Measurements from ENCODE around the gene PACRG.

PACRG gene

DNA sequence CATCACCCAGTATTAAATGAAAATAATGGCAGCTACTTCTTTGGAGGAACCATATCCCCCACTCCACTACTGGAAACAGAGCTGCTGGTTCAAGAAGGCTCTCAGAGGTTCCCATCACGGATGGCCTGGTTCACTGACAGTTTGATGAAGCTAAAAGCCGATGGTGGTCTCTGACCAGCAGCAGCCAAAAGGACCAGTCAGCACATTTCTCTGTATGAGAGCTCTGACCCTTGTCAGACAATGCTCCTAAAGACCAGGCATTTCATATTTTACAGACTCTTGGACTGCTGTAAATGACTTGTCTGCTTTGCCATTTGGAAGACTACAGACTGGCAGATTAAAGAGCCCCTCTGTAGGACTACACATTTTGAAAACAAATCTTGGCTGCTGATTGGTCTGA is 16.8 kb upstream of the PACRG start:
- DNase-seq: no peak

DNA sequence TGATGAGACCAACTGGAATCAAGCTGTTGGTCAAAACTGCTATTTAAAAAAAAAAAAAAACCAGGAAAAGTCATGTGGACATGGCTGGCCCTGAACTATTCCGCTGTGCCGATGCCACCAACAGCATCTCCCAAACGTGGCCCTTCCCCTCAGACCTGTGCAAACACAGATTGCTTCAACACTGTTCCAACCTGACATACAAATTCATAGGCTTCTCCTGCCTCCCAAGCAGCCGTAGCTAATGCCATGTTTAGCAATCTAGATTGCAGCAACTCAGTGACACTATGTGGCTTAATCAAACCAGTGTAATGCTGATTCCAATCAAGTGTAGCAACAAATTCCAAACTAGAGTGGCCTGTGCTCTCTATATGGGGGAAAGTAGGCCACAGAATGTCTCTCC is 16.4 kb upstream of the PACRG start:
- DNase-seq: no peak

DNA sequence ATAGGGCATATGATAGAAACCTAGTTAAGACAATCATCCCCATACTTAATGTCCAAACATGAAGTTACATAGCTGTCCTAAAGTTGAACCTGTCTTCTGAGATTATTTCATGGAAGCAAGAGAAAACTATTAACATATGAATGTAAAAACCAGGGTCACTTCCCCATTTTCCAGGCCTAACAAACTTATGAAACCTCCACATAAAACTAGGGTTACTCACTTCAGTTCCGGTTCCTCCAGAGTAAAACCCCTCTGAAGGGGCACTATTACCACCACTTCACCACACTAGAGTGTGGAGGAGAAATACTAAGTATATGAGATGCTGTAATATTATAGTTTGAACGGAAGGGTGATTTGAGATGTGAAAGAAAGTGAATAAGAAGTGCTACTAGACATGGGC is 15.1 kb upstream of the PACRG start:
- no peak for DNase-seq

DNA sequence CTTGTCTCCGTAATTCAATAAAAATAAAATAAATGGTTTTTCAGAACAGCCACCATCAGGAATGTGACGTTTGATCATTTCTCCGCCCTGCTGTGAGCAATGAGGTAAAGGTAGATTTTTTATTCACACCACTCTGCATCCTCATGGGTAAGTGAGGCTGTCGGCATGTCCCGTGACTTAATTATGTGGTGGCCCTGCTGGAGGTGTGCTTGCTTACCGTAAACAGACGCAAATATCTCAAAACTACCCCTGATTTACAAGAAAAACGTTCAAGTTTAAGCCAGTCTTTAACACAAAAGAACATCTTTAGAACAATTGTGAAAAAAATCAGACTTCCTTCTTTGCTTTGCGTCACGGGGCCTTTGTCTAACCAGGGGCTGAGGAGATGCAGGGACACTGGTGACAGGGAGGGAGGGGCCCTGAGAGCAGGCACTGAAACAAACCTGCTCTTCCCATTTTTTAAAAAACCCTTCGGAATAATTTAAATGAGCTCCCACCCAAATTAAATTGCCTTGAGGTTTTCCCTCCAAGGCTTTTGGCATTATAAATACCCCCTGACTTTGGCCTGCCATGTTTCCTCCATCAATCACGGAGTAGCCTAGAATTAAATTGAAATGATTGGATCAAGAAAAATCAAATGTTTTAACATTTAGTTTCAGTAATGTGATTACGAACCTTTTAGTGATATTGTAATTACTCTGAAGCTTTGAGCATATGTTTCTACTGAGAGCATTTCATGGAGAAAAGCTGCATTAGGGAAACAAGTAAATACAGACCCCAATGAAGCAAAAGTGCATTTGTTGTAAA is 13.6 kb upstream of the PACRG start:
- DNase-seq: no peak

DNA sequence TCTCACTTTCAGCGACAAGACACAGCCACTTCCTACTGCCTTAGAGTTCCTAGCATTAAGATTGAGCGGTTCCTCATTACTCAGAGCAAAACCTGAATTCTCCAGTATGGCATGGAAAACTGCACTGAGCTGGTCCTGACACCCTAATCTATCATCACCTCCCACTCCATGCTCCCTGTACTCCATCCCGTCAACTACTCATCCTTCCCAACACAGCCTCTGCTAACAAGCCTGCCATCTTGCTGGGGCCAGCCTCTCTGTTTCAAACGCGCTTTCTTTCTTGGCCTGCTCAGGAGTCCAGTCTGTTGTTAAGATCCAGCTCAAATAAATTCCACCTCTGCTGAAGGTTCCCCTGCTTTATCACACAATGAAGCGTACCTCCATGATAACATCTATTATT is 12.2 kb upstream of the PACRG start:
- DNase-seq: no peak

DNA sequence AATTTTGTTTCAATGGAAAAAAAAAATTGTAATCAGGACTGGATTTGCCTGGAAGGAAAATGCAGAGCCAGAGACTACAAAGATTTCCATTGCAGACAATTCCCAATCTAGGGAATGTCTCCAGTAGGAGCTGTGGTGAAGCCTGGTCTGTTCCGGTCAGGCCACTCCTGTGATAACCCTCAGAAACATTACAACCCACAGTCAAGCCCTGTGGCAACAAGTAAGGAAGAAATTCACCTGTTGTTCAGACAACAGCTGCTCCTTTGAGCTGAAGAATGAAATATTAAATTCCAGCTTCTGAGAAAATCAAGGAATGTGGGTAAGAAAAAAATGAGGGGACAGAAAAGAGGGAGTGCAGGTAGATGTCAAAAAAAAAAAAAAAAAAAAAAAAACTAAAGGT is 8.2 kb upstream of the PACRG start:
- no peak for DNase-seq

DNA sequence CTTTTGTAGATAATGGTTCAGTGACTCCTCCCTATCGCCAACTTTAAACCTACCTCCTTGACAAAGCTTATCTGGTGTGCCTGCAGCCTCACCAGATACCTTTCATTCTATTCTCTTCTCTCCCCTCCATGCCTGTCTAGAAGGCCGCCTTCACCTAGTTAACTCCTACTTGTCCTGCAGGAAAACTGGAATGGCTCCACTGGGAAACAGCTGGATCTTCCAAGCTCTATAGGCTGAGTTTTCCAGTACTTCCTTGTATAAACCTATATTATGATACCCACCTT is 6.4 kb upstream of the PACRG start:
- DNase-seq: no peak

DNA sequence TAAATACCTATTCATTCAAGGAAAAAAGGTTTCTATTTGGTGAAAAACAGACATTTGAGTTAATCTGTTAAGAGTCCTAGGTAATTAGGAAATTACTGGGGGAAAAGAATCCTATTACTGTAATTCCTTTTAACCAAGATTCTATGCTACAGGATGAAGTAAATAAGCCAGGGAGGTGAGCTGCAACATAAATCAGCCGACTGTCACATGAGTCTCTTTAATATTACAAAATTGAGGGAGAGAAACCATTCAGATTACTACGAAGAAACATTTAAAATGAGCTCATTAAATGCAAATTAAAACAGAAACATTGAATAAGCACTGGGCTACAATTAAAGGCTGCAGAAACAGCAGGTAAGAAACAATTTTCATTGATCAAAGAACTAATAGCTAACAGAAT is 5.5 kb upstream of the PACRG start:
- DNase-seq: no peak

DNA sequence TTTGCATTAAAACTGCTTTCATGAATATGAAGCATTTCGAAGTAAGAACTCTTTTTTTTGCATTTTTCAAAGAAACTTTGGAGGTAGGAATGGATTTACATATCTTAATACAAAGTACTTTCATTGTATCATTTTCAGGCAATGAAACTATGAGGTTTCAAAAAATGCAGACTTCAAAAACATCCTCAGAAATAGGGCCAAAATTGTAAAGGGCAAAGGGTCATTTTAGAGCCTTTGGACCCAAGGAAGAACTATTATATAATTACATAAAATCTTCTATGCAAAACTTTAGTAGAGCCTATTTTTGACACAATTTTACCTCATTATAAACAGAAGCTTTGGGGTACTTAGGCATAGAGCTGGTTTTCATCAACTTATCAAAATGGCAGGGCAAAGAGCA is 5.1 kb upstream of the PACRG start:
- DNase-seq: no peak

DNA sequence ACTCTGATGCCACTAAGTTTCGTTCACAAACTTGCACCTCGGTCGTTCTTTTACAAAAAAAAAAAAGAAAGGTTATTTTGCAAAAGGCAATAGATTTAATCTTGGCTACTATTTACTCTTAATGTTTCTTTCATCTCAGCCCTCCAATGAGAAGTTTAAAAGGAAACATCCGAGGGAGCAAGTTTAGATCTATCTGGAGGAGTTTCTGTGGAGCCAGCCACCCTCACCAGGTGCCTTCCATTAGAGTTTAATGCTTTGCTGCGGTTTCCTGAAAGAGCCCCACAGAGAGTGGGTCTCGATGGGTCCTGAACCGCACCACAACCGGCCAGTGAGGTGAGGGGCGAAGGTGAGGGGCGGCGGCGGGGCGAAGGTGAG is 840 bp upstream of the PACRG start:
- no peak for DNase-seq

DNA sequence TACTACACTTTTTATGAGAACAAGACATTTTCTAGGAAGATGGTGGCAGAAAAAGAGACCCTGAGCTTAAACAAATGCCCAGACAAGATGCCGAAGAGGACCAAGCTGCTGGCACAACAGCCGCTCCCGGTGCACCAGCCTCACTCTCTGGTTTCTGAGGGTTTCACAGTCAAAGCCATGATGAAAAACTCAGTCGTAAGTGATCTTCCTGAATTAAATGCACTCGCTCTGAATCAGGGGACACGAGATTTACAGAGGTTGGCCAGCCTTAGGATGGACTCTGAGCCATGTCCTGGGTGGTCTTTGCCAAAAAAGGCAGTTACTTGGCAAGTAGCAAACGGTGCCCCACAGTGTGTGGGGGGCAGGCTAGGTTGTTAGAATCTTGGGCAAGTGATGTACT is 423 bp downstream of the PACRG start:
- no peak for DNase-seq

DNA sequence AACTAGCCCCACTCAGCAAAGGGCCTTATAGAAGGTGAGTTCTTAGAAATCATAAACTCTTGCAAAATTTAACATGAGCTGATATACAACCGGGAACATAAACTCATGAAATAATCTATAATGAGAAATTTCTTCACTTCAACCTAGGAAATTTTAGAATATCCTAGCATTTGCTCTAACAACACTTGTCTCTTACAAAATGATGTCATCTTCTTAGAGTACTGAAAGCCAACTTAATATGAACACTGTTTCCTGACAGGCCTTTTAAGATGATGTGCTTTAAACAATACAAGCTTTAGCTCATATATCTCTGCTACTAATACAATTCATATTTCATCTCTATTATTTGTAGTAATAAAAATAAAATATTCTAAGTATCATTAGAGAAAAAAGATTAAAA is 932 bp downstream of the PACRG start:
- no peak for DNase-seq

DNA sequence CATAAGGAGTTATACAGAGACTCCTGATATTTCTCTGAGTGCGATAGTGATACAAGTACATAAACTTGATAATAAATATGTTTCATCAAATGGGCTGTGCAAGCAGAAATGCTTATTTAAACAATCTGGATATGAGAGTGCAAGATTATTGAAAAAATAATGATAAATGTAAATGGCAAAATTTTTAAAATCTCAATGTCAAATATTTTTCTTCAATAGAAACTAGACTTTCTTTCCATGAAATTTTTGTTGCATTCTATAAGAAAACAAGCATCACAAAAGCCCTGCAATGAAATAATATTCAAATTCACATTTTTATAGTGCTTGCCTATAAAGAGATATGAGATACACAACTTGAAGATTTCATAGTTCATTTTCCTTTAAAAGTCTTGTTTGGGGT is 2.7 kb downstream of the PACRG start:
- DNase-seq: no peak

DNA sequence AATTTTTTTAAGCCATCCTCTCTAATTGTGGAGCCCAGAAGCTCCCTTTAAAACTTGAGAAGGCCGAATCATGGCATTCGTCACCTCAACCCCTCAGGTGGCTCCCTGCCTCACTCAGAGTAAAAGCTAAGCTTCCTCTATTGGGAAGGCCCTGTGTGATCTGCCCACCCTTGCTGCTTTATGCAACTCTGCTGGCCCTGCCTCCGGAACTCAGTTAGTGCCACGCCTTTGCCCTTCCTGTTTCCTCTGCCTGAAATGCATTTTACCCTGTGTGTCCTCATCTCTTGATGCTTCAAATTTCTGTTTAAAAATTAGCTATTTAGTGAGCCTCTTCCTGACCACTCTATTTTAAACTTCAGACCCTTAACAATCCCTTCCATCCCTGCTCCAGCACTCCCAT is 5.7 kb downstream of the PACRG start:
- DNase-seq: no peak

DNA sequence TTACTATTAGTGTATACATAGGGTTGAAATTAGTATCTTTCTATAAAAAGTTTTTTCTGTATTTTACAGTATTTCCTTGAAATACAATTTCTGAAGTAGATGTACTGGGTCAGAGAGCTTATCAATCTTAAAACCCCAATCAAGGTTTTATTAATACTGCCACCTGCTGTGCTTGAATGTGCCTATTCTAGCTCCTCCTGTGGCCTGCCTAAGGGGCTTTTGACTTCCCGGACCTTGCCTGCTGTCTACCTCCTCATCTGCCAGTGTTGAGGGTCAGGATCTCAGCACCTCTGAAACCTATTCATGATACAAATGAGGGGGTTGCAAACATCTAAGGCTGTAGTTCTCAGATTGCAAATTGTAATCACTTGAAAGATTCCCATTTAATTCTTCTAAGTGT is 9.2 kb downstream of the PACRG start:
- DNase-seq: no peak

DNA sequence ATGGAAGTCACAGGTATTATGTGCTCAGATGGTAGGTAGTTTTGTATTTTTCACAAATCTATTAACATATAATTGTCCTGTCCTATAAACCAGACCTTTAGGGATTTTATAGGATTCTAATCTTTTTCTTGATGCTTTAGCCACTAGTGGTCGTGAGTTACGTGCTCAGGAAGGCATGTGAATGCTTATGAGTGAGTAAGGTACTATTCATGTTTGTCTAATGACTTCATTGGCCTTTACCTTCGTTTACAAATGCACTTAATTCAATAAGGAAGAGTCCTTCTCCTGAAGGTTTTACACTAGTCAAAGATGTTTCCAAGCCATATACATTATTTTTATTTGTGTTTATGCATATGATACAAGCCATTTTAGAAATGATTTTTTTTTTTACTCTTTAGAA is 23.0 kb downstream of the PACRG start:
- no peak for DNase-seq

DNA sequence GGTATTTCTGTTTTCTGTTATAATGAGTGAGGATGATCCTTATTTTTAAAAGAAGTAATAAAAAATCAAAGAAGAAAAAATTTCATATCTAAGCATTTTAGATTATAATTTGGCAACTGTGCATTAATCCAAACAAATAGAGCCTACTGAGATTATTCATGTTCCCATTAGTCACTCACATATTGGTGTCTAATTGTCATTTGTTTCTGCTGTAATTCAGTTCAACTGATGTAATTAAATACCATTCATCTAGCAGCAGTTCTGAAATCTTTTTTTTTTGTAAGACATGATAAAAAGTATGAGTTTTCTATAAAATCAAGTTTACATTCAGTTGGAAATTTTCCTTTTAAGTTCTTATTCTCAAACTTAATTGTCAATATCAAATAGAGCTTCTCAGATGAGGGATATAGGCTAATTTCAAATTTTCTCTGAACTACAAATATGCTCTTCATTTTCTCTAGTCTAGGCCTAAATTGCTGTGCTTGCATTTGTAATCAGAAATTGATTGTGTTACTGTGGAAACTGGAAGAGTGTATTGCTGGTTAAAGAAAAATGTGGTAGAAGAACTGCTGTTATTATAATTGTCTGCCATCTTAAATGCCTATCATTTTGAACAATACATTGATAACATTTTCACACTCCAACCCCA is 23.6 kb downstream of the PACRG start:
- no peak for DNase-seq

DNA sequence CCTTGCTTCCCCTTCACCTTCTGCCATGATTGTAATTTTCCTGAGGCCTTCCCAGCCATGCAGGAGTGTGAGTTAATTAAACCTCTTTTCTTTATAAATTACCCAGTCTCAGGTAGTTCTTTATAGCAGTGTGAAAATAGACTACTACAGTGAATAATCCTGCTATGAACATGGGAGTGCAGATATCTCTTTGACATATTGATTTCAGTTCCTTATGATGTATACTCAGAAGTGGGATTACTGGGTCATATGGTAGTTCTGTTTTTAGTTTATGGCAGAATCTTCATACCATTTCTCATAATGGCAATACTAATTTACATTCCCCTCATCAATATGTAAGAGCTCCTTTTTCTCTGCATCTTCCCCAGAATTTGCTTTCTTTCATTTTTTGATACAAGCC is 26.0 kb downstream of the PACRG start:
- DNase-seq: no peak

DNA sequence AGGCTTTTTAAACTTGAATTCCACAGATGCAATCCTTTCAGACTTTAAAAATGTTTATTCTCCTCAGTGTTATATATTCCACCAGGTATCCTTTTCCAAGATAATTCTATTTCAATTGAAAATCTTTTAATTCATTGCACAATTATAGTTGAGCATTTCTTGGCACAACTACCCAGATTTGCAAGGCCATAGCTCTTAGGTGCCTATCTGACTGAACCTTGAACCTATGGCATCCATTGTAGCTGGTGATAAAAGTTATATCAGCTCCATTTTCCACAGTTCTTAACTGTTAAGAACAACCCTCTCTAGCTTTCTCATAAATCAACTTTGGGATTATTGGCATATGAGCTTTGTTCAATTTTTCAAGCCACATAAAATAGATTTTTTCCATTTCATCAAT is 42.4 kb downstream of the PACRG start:
- DNase-seq: no peak

DNA sequence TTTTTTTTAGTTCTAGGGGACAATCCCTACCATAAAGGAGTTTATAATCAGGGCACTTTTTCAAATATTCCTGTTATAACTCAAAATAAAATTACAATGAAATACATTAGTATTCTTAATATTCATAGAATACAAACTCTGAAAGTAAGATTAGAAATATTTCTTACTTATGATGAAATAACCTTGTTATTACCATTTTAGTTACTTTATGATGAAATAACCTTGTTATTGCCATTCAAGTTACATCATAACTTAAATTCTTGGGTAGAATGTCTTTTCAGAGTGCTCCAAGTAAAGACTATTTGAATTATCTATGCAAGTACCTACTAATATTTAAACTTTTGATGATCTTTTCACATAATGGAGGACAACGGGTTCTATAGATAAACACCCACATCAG is 43.2 kb downstream of the PACRG start:
- no peak for DNase-seq

DNA sequence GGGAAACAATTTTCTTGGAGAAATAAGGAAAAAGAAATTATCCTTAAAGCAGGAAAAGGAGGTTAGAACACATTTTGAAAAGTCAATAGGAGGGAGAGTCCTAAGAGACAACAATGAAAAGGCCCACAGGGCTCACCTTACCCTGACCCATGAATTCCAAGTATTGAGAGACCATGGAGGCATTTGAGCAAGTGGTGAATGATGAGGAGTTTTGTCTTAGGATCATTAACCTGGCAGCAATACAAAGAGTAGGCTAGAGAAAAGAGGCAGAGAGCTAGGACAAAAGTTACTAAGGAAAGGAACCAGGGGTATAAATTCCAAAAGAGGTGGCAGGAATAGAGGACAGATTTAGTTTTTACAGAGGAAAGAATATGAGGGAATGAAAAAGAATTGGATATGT is 44.7 kb downstream of the PACRG start:
- DNase-seq: no peak

DNA sequence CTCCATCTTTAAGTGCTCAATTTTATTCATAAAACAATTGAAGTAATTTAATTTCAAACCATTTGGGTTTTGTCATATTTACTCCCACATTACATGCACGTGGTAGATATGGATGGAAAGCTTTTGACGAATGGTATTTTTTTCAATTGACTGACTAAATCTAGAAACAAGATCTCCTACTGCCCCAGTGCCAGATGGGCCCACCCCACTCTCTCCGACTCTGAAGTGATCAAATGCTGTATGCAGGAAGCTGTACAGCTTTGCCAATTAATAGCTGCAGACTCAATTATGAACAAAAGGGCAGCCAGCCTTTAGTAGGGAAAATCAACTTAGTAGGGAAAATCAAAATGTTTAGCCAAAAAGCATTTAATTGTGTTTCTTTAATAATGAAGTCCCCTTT is 46.2 kb downstream of the PACRG start:
- DNase-seq: no peak

DNA sequence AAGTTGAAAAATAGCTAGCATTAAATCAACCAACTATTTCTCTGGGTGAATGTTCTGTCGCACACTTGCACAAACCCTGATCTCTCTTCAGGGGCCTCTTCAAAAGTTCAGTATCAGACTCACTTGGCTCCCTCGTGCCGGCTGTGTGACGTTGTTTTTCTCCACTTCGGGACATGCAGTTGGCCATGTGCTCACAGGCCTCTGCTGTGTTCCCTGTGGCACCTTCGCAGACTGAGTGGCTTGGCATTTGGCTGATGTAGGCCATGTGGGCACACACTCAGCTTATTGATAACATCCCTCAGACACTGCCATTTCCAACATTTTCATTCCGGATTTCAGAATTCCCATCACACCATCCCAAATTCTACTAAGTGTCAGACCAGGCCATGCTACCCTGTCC is 49.3 kb downstream of the PACRG start:
- no peak for DNase-seq

DNA sequence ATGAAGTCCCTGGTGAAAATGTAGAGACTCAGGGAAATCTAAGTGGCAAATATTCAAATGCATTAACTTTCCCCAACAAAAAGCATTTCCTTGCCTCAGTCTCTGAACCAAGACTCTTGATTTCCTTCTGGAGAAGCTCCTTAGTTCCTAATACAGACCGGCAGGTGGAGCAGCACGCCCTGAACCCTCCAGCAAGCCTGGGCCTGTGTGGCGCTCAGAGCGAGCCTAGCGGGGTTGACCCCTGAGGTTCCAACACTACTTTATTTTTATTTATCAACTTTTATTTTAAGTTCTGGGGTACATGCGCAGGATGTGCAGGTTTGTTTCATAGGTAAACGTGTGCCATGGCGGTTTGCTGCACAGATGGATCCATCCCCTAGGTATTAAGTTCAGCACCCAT is 50.8 kb downstream of the PACRG start:
- no peak for DNase-seq

DNA sequence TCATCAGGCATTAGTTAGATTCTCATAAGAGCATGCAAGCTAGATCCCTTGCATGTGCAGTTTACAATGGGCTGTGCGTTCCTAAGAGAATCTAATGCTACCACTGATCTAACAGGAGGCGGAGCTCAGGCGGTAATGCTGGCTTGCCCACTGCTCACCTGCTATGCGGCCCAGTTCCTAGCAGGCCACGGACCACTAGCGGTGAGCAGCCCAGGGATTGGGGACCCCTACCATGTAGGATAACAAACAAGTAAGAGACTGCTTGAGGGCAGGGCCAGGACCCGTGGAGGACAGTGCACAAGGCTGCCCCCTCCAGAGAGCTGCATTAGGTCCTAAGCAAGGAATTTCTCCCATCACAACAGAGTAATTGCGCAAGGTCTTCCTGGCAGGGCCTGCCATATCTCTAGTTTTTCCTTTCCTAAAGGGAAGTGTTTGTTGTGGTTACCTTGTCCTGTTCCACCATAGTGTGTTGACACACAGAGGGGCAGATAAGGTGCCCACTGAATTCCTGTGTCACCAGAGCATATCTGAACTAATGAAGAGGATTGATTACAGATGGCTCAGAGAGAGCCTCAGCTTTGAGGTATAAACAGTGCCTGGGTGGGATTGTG is 58.0 kb downstream of the PACRG start:
- no peak for DNase-seq
